ENCODE measurements around the gene PLAGL2. TPM values are rescaled to one million over a fixed set of nuclear protein-coding genes. Genes with fewer than 3 reads are reported as not detected.
A peak's percentile ranks its signal among the peaks of the same experiment; 100 is the strongest.

The PLAGL2 gene
- total and polyA plus RNA-seq, 9 of the 15 experiments (the other 6 are each of a cell fraction or from before 2014, with no cell fraction given) = 3.1 to 24.3 (median 6.4) TPM

- peak overlapping the region; percentile 91 for H3K27ac ChIP-seq (ENCODE audit: extremely low read depth, low read depth, low read length)
- 0 out of 2 replicates have a peak overlapping the region, but pooled peaks have one; percentile 93 for H2AFZ ChIP-seq (ENCODE audit: low read depth, low read length)
- in situ Hi-C loops (cut with MboI) = no loop called here
- BruUV-seq (replicated peaks) = no TSS peak
- WGBS (ENCODE audit: insufficient coverage, low coverage, missing lambda C conversion rate) = 18% methylated on average over 13 of the region's 13 CpGs
- POLR2A ChIA-PET = interaction anchor here (0.6 to 1.6 kb wide), 5 partner anchors 10 to 469 kb away, joined by 3 to 6 read pairs (median 3); no protein-coding TSS in a partner anchor
- peaks cover 18 to 37% of the 10 kb centered on the region in 2 experiments for H3K4me1 ChIP-seq (replicated peaks in 1 of 2; ENCODE audit: control insufficient read depth in 2 of 2, insufficient read depth in 2 of 2, low read length in 2 of 2)
- H3K79me2 ChIP-seq (ENCODE audit: control insufficient read depth, insufficient read depth, low read length) = peaks cover 74% of the 10 kb centered on the region
- peaks cover 65% of the 10 kb centered on the region for H3K36me3 ChIP-seq (ENCODE audit: control insufficient read depth, insufficient read depth, low read length)
- peak overlapping the region; percentile 98 for H3K4me2 ChIP-seq (ENCODE audit: insufficient read depth, low read length)
- no peaks in the 10 kb centered on the region for H3K27me3 ChIP-seq (ENCODE audit: control insufficient read depth in 2 of 2, insufficient read depth in 2 of 2, low read length in 2 of 2)
- CTCF ChIA-PET (ENCODE audit: low intra/inter-chr PET ratio) = no interaction called here
- intact Hi-C loops (cut with micrococcal nuclease) = loop anchor here (10.0 kb wide), 1 partner anchor 146 kb away; the partner anchor contains the start of gene ASXL1
- ATAC-seq = no peak
- H3K4me3 ChIP-seq = peak overlapping the region; percentile 99
- no peaks in the 10 kb centered on the region for H3K9me1 ChIP-seq (ENCODE audit: control insufficient read depth, insufficient read depth, low read length)
- peaks cover 10% of the 10 kb centered on the region; the same call in 1 of the 2 replicates for H4K20me1 ChIP-seq (replicated peaks; ENCODE audit: control insufficient read depth, insufficient read depth, low read length)
- FAIRE-seq = peak; percentile 19
- H3K9me3 ChIP-seq (replicated peaks; ENCODE audit: control insufficient read depth, insufficient read depth, low read depth, low read length) = no peaks in the 10 kb centered on the region
- peak in 1 of 4 experiments; percentile 14 for DNase-seq (ENCODE audit: extremely low read depth in 1 of 4, low spot score in 3 of 4)
- H3K9ac ChIP-seq (ENCODE audit: insufficient read depth in 1 of 2, low read depth in 2 of 2, low read length in 2 of 2) = peak overlapping the region; percentile 98 to 99
- TF ChIP-seq TFAP4 (CRISPR knock-in tag; IDR thresholded peaks at IDR 0.05; ENCODE audit: borderline replicate concordance) = no peak
- no peak for TF ChIP-seq ZNF707 (CRISPR knock-in tag; conservative IDR thresholded peaks at IDR 0.05)
- no peak for TF ChIP-seq STAT5B (CRISPR knock-in tag; IDR thresholded peaks at IDR 0.05)
- TF ChIP-seq GATAD2A (IDR thresholded peaks at IDR 0.05) = no peak
- no peak for TF ChIP-seq SMAD4 (CRISPR knock-in tag; conservative IDR thresholded peaks at IDR 0.05)
- no peak for TF ChIP-seq RBFOX2 (IDR thresholded peaks at IDR 0.05; ENCODE audit: low read depth, low read length)
- TF ChIP-seq, protein P1, sequence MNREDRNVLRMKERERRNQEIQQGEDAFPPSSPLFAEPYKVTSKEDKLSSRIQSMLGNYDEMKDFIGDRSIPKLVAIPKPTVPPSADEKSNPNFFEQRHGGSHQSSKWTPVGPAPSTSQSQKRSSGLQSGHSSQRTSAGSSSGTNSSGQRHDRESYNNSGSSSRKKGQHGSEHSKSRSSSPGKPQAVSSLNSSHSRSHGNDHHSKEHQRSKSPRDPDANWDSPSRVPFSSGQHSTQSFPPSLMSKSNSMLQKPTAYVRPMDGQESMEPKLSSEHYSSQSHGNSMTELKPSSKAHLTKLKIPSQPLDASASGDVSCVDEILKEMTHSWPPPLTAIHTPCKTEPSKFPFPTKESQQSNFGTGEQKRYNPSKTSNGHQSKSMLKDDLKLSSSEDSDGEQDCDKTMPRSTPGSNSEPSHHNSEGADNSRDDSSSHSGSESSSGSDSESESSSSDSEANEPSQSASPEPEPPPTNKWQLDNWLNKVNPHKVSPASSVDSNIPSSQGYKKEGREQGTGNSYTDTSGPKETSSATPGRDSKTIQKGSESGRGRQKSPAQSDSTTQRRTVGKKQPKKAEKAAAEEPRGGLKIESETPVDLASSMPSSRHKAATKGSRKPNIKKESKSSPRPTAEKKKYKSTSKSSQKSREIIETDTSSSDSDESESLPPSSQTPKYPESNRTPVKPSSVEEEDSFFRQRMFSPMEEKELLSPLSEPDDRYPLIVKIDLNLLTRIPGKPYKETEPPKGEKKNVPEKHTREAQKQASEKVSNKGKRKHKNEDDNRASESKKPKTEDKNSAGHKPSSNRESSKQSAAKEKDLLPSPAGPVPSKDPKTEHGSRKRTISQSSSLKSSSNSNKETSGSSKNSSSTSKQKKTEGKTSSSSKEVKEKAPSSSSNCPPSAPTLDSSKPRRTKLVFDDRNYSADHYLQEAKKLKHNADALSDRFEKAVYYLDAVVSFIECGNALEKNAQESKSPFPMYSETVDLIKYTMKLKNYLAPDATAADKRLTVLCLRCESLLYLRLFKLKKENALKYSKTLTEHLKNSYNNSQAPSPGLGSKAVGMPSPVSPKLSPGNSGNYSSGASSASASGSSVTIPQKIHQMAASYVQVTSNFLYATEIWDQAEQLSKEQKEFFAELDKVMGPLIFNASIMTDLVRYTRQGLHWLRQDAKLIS (CRISPR knock-in tag; IDR thresholded peaks at IDR 0.05) = 0 out of 2 replicates have a peak, but pooled peaks have one; percentile 3
- TF ChIP-seq MAFK (IDR thresholded peaks at IDR 0.05; ENCODE audit: low read length) = no peak
- TF ChIP-seq MYBL2 (IDR thresholded peaks at IDR 0.05; ENCODE audit: low read depth) = no peak
- TF ChIP-seq MYBL2 (CRISPR knock-in tag; IDR thresholded peaks at IDR 0.05; ENCODE audit: borderline replicate concordance) = no peak
- no peak for TF ChIP-seq FOXP1 (CRISPR knock-in tag; IDR thresholded peaks at IDR 0.05)
- TF ChIP-seq SFPQ (IDR thresholded peaks at IDR 0.05; ENCODE audit: low read depth, low read length) = no peak
Observed at GRCh38 chr20:32208499-32209154, 1.1 kb upstream of the PLAGL2 start.
